Hematopoietic multipotent progenitor cell treated with erythropoietin and hydrocortisone succinate and interleukin-3 and kit ligand, for 8 days (in vitro differentiated cells): ENCODE data around the gene GBP7.

Source experiments
- DNase-seq: peaks from one replicate; pipeline ENCODE4 v3.0.0-alpha.2; 2015

Gene GBP7

GRCh38 chr1:89112871-89113613 lies 62.8 kb downstream of the GBP7 start:
- DNase-seq, result no peak

DNA sequence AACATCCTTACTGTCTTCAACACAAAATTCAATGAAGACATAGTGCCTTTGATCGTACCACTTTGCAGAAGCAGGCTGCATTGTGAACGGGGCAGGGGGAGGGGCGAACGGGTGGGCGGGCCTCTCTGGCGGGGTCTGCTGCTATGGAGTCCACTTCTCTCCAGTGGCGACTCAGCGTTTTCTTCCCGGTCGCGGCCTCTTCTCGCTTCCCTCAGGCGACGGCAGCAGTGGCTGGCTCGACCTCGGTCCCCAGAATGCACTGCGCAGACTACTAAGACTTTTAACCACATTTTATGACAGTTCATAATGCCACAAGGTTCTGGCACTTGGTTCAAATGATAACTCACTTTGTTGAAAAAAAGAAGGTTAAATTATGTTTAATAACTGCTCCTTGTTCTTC lies 71.1 kb downstream of the GBP7 start:
- DNase-seq, result no peak

- DNase-seq, result no peak
Observed at GRCh38 chr1:89104147-89104546, 71.7 kb downstream of the GBP7 start.

- DNase-seq, result no peak
Observed at GRCh38 chr1:89102021-89102420, 73.8 kb downstream of the GBP7 start.

GRCh38 chr1:89100412-89100811 lies 75.4 kb downstream of the GBP7 start:
- DNase-seq, result no peak

GRCh38 chr1:89098857-89099256 lies 76.9 kb downstream of the GBP7 start:
- no peak for DNase-seq

DNA sequence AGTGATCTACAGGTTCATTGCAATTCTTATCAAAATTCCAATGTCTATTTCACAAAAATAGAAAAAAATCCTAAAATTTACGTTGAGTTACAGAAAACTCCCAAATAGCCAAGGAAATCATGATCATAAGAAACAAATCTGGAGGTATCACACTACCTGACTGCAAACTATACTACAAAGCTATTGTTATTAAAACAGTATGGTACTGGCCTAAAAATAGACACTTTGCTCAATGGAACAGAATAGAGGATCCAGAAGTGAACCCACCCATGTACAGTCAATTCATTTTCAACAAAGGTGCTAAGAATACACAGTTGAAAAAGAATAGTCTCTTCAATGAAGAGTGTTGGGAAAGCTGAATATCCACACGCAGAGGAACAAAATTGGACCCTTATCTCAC lies 80.1 kb downstream of the GBP7 start:
- no peak for DNase-seq

DNA sequence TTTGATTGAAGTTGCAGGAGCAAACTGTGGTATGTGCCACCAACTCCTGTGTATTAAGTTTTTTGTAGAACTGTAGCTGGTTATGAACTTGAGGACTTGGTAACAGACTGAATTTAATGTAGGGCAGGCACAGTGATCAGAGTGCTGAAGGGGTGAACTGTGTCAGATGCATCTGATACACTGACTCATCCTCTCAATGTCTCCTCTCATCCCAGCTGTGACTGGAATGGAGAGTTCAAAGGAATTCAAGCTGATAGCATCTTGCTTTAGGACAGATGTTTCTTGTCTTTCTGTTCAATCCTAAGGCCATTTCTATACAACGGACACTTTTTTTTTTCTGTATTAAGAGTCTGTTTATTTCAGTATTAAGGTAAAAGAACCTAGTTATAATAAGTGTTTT lies 85.8 kb downstream of the GBP7 start:
- no peak for DNase-seq

- no peak for DNase-seq
Observed at GRCh38 chr1:89088572-89088971, 87.2 kb downstream of the GBP7 start.

DNA sequence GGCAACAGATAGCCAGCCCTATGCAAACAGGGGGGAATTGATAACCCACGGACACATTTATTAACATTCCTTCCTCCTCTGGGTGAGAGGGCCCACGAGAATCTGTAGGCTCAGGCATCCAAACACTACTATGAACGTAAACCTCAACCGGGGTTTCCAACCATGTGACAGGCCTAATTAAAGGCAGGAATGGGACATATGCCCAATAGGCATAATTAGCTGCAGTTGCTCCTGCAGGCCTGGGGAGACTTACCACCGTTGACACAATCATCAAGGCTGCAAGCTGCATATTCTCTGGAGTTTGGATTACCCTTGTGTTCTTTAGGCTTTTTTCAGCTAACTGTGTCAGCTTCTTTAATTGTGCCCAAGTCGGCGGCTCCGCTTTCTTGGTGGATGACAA lies 88.6 kb downstream of the GBP7 start:
- DNase-seq, result no peak

GRCh38 chr1:89085781-89086180 lies 90.0 kb downstream of the GBP7 start:
- peak; percentile 40 for DNase-seq
